Pulmonary artery endothelial cell (primary cell): ENCODE data around the gene ANKRD44. TPM values are rescaled to one million over a fixed set of nuclear protein-coding genes. Genes with fewer than 3 reads are reported as not detected.

Experiments
- DNase-seq: peaks from one replicate; pipeline ENCODE4 v3.0.0-alpha.2; 2011; ENCODE audit warnings: low read depth, low spot score
- total RNA-seq: library from RNA; depleted of rRNA; stranded (reverse); fragments of >200 nt; gene quantifications from 2 replicates; pipeline ENCODE4 v1.2.3, GENCODE V29; 2014

Gene ANKRD44
- total RNA-seq, 1 donor from 2014 or later: 13.7 TPM

DNA sequence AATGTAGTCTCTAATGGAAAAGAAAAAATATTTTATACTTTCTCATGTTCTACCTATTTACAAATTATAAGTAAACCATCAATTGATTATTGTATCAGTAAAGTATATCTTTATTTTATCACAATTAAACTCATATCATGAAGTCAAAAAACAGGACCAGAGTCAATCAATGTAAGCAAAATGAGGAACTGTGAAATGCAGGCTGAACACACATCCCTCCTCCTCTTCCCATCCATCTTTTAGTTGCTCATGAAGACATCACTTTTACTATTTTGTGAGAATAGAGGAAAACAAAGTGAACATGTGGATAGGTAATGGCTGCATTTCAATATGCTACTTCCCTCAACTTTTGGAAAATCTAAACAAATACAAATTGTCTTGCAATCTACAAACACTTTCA lies 195.3 kb downstream of the ANKRD44 start:
- DNase-seq: no peak

DNA sequence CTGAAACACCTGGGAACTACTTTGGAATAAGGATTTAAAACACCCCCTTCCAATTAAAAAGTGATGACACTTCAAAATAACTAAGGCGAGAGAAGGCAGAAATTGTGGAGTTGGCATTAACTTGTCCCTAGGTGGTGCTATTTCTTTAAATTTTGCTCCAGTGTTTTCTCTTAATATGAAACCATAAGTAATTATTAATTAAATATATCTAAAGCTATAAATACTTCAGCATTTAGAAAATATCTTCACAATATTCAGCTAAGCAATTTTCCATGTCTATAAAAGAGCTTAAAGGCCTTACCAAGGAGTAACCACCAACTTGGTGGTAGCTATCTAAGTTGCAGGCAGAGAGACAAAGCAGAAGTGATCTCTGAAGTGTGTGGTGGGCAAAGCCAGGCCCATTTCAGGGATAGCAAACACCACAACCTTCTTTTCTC lies 197.3 kb downstream of the ANKRD44 start:
- no peak for DNase-seq

DNA sequence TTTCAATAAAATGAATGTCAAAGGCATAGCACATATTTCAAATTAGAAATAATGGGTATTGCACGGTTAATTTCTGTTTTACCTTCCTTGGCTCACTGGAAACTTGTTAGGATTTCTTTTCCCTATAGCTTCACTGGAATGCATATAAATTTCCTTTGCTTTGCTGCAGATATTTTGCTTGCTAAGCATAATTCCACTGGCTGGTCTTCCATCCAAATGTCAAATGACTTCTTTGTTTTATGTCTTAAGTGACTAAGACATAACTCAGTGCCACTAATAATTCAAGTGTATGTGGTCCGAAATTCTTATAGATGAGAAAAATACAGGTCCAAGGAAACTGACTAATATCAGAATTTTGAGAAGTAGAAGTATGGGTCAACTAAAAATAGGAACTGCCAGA lies 201.3 kb downstream of the ANKRD44 start:
- no peak for DNase-seq

DNA sequence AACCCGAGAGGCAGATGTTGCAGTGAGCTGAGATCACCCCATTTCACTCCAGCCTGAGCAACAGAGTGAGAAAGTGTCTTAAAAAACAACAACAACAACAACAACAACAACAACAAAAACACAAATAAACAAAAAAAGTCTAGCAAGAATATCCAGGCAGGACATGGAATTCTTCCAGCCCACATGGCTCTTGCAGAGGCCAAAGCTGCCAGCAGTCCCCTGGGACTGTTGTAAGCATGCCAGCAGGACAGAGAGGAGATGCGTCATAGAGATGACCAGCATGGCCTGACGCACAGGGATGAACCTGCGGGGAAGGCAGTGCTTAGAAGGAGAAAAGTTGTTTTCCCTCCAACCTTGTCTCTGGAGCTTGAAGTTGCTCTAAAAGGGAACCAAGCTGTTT lies 201.8 kb downstream of the ANKRD44 start:
- no peak for DNase-seq

DNA sequence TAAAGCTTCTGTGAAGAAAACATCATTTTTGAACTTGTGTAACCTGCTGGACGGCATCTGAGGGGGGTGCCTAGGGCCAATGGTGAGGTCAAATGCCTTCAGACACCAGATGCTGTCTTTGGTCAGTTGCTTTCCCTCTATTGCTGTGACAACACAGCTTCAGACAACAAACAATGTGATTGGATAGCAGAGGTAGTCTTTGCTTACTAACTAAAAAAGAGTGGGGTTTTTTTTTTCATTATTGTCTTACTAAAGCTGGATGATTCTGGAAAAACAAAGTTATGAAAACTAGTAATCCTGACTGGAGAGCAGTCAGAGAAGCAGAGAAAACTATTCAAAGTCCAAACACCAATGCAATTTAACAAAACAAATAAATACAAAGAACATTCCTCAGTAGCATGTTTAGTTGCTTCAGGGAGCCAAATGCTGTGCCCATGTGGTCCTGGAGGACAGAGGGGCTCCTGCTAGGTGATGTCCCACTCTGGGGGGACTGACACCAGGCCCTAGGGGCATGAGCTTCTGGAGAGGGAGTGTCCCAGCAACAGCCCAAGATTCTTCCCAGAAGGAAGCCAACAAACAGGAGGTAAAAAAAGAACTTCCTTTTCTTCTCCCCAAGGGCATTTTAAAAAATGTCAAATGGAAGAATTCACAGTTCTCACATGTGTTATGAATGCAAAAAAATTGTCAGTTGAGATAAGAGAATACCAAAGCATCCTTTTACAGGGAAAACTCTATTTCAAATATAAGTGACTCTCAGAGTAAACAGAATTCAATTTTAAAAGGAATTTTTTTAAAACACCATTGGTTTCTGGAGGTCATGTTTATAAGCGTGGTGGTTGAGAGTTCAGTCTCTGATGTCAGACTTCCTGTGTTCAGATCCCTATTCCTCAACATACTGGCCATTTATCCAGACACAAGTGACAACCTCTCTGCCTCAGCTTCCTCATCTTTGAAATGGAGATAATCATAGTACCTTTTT lies 203.0 kb downstream of the ANKRD44 start:
- no peak for DNase-seq

DNA sequence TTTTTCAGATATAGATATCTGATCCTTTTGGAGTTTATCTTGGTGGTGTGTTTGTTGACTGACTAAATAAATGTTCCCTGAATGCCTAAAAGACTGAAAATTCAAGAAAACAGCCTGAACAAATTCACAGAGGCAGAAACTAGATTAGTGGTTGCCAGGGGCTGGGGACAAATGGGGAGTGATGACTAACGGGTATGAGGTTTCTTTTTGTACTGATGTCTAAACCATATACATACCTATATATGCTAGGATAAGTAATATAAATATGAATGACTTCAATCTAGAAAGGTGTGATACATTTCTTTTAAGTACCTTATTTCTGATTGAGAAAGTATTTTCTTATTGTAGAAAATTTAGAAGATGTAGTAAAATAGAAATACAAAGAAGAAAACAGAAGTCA lies 207.2 kb downstream of the ANKRD44 start:
- no peak for DNase-seq

DNA sequence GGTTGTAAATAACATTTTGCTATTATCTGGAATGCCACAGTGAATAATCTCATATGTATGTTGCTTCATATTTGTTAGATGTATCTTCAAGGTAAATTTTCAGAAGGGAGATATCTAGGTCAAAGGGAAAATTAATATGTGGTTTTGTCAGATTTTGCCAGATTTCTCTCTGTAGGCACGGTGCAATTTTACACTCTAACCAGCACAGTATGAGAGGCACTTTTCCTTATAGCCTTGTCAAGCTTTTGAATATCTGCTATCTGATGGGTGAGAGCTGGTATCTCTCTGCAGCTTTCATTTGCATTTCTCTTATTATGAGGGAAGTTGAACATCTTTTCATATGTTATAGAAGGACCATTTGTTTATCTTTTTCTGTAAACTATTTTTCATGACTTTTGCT lies 208.3 kb downstream of the ANKRD44 start:
- no peak for DNase-seq

DNA sequence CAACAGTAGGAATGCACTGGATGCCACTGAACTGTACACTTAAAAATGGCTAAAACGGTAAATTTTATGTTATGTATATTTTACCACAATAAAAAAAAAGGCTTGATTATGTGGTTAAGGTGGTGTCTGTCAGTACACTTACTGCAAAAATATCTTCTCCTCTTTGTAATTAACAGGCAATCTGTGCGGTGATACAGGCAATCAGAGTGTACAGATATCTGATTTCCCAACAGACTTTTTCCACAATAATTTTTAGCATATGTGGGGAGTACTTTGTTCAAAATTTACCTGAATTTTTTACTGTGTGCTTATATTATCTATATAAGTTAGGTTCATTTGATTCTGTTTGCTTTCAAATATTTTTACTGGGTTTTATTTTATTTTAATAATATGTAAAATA lies 209.1 kb downstream of the ANKRD44 start:
- DNase-seq: no peak

DNA sequence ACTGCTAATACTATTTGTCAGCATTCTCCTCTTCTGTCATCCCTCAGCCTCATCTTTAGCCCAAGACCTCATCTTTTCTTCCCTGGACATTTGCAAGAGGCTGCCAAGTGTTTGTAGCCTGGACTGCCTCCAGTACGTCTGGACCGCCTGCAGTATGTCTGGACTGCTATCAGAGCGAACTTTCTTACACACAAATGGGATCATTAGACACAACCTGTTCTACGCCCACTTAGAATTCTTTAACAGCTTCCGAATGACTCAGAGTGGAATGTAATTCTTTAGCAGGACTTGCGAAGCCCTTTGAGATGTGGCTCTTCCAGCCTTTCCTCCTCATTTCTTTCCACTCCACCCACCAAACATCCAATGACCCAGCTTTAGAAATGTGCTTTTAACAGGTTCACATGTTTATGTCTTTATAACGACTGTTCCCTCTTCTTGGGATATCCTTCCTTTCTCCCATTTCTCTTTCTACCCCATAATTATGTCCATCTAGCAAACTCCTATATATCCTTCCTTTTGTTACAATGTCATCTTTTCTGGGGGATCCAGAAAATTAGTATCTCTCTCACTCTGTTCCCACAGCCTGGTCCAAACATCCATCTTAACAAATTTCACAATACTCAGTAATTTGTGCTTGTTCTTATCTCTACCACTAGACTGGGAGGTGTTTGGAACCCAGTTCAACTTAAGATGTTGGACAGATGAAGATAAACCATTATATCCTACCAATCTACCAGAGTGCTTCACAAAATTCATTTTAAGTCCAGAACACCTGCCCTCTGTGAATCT lies 212.8 kb downstream of the ANKRD44 start:
- peak; percentile 37 for DNase-seq

DNA sequence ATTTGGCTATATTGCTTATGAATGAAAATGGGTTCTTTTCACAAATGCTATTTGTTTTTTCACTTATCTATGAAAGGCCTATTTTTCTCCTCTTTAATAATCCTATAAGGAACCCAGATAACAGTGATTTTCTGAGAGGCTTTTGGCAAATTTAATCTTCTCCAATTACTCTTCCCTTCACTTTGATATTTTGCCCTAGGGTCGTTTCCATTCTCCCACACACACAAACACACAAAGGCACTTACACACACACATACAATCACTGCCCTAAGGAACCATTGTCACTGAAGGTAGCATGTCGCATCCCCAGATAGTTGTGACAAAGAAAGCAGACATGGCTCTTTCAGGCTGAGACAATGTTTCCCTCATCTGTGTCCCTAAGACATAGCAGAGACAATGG lies 213.9 kb downstream of the ANKRD44 start:
- no peak for DNase-seq

DNA sequence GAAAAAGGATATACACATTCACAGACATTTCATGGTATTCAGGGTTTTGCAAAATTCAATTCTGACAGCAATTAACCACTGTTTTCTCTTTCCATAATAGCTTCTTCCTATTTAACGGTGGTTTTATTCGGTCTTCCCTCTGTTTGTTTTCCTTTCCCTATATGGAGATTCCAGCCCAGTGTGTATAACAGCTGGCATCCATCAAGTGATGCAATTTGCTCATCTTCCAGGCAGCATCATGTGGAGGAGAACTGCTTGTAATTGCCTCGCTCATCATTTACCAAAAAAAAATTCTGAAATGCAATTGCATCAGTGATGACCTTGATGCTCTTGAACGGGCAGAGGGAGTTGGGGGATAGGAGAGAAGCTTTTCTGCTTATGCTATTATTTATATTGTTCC lies 218.1 kb downstream of the ANKRD44 start:
- no peak for DNase-seq

DNA sequence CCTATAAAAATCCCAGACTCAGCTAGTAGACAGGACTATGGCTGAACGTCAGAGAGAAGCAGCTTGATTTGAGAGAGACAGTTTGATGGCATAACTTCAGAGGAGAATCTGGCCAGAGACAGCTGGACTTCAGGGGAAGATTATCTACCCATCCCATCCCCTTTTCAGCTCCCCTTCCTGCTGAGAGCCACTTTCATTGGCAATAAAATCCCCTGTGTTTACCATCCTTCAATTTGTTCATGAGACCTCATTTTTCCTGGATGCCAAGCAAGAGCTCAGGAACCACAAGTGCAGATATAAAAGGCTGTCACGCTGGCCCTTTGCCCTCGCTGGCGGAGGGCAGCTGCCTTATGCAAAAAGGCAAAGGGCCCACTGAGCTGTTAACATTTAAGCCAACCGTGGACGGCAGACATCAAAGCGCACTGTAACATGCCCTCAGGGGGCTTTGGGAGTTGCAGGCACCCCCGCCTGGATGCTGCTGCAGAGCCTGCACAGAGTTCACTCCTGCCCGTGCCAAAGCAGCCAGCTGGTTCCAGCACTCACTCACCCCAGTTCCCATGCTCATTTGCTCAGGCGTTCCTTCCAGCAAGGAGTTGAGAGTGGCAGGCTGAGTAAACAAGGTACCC lies 219.7 kb downstream of the ANKRD44 start:
- DNase-seq: no peak

DNA sequence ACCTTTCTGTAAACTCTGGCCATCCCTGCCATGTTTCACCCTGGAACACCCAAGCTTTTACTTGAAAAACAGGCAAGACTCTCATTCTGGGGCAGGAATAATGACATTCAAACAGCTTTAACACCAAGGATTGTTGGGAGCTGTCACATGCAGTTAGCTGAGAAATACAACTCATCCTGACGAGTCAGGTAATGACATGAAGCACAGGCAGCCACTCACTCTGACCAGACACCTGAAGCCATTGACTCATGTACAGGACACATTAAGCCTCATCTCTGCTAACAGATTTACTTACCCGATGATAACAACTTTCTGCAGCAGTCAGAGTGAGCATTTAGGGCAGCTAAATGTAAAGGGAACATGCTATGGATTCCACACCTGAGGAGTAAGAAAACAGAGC lies 220.9 kb downstream of the ANKRD44 start:
- no peak for DNase-seq

DNA sequence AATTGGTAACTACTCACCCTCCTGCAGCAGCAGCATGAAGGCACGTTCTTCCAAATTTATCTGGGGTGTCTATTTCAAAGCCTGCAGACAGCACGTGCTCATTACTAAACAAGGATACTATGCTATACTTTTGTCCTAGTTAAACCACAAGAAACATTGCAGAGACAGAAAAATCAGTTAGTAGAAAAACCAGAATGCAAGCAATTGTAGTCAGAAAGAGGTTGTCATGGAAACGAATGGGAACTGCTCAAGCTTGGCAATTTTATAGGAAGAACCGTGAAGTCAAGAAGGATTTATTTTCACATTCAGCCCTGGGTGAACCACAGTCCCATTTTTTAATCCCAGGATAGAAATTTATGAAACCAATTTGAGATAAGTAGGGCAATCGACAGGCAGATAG lies 221.9 kb downstream of the ANKRD44 start:
- no peak for DNase-seq

DNA sequence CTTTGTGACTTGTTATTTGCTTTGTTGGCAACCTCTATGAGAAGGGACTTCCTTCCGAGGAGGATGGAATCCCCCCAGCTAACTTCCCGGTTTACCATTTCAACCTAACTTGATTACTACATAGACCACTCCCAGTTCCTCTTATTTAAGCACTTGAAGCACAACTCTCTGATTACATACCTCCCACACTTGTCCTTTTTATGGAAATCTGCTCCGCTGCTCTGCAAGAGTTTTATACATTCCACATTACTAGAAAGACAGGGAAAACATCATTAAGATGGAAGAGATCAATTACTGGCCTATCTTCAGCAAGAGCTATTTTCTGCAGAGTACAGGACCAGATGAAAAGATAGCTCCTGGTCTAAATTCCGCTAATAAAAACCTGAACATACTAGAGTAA lies 224.1 kb downstream of the ANKRD44 start:
- DNase-seq: no peak

DNA sequence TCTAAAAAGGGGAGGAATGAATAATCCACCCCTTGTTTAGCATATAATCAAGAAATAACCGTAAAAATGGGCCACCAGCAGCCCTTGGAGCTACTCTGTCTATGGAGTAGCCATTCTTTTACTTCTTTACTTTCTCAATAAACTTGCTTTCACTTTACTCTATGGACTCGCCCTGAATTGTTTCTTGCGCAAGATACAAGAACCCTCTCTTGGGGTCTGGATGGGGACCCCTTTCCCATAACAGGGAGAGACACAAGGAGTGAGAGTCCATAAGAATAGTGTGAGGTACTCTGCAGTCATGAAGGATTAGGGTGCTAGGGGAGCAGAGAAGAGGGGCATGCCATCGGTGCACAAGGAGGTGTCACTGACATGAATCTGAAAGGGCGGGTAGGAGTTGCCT lies 224.9 kb downstream of the ANKRD44 start:
- no peak for DNase-seq

DNA sequence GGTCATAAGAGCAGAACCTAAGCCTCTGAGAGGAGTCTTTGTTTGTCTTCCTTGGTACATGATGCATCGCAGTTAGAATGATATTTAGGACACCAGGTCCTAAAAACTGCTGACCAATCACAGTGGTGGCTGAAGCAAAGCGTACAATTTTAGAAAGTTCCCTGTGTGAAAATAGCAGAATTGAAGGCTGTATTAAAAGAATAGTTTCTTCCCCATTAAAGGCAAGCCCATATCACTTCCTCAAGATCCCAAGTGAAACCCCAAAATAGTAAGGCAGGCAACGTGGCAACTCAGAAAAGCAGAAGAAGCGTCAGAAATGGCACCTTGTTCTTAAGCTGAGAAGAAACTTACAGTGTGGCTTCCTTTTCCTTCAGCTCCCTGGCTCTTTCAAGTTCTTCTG lies 229.3 kb downstream of the ANKRD44 start:
- DNase-seq: no peak

DNA sequence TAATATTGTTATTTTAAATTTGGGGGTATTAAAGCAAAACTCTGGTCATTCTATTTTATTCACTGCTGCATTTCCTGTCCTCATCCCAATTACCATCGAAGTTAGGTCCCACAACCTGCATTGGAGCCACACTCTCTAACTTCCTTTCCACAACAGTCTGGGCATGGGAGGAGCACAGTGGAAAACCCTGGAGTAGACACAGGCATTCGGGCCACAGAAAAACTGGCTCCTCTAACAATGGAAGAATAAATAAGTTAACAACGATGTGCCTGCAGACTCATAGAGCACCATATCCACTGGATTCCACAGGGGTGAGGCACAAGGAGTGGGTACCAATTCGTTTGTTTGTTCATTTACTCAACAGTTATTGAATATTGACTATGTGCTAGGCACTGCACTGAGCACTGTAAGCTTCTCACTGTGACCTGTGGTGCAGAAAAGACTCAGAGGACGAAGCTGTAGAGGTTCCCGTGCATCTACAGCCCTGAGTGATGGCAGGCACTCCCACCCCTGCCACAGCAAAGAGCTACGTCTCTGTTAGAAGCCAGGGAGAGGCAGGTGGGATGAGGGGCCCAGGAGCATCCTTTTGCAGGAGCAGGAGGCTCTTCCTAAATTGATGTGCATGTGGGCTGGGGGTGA lies 229.9 kb downstream of the ANKRD44 start:
- no peak for DNase-seq

DNA sequence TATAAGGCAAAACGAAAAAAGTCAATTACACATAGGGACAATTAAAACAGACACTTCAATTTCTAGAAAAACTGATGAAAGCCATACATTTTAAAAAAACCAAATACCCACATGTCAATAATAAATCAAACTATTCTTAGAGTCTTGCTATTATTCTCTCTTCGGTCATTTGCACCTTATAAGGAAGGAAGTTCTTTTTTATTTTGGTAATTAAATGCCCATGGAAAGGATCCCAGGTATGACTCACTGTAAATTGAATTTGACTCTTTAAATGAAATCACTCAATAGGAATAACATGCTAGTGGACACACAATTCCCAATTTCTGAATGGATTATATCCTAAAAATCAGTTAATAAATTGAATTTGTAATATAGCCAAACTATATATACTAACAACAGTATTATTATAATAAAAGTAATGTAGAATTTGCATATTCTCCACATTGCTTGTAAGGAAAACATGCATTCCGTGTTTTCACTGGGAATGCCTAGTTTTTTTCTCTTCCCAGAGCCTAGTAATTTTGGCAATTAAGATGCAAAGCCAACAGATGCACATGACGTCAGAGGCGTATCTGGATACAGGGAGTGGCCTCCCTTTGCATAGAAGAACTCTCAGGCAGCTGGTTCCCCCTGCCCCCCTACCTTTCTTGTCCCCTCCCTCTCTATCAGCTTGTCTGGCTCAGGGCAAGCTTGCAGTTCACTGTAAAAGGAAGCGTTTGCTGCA lies 230.6 kb downstream of the ANKRD44 start:
- no peak for DNase-seq

DNA sequence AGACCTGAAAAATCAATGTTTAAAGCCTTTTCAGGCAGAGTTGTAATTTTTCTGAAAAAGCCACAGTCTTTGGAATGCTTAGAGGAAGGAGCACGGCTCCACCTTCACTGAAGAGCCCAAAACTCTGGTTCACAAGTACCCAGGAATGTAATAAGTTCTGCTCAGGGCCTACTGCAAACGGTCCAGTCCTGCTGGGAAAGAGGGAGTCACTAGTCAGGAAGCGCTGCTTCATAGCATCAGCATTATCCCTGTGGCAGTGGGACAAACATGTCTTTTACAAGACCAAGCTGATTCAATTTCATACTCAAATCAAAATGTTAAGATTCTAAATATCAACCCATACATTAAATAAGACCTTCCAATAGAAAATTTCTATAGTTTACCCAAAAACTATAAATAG lies 231.2 kb downstream of the ANKRD44 start:
- DNase-seq: no peak

DNA sequence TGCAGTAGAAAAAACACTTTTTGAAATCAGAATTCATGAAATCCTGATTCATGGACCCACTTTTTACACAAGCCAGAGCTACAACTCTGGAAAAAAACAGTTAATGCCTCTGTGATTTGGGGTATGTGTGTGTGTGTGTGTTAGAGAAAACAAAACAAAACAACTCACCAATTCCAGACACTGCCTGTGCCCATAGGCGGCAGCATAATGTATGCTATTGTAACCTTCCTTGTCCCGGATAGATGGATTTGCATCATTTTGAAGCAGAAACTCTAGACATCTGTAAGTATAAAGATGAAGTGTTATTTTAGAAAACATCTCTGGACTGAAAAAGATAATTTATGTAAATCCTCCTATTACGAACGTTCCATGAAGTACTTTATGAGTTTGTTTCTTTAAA lies 232.0 kb downstream of the ANKRD44 start:
- DNase-seq: no peak
